K562 (cell line): Measurements from ENCODE around the gene HOXC5.

Experiments
- OTX1 ChIP-seq: fragments of 450-650 bp; formaldehyde crosslinking; IDR thresholded peaks from 2 replicates; pipeline ENCODE4 v1.4.0; 2022; ENCODE audit warnings: mild to moderate bottlenecking
- RBBP5 ChIP-seq: fragments of 200-600 bp; sonication (generic); IDR thresholded peaks from 2 replicates; pipeline ENCODE4 v1.6.1; 2012; ENCODE audit warnings: borderline replicate concordance, mild to moderate bottlenecking, low read length, control low read depth, inconsistent platforms; ENCODE audit not compliant: insufficient read depth, poor library complexity, severe bottlenecking
- RFX5 ChIP-seq: IDR thresholded peaks from 2 replicates; pipeline ENCODE4 v1.6.1; 2011; ENCODE audit warnings: low read depth, mild to moderate bottlenecking, improper control_type of control experiment, low read length
- SIN3A ChIP-seq, 2 experiments: fragments of 150-350 bp in 1 of 2; IDR thresholded peaks; 2 replicates each; pipeline ENCODE4 v1.6.1; 2011 to 2016; ENCODE audit warnings: borderline replicate concordance in 2 of 2, low read depth in 2 of 2, low read length in 2 of 2, mild to moderate bottlenecking in 2 of 2, moderate library complexity in 2 of 2; ENCODE audit not compliant: control insufficient read depth in 1 of 2
- ZNF431 ChIP-seq: sonication (generic); formaldehyde crosslinking; IDR thresholded peaks from 2 replicates; pipeline ENCODE4 v1.8.0; 2022; ENCODE audit warnings: mild to moderate bottlenecking, missing genetic modification reagents

DNA sequence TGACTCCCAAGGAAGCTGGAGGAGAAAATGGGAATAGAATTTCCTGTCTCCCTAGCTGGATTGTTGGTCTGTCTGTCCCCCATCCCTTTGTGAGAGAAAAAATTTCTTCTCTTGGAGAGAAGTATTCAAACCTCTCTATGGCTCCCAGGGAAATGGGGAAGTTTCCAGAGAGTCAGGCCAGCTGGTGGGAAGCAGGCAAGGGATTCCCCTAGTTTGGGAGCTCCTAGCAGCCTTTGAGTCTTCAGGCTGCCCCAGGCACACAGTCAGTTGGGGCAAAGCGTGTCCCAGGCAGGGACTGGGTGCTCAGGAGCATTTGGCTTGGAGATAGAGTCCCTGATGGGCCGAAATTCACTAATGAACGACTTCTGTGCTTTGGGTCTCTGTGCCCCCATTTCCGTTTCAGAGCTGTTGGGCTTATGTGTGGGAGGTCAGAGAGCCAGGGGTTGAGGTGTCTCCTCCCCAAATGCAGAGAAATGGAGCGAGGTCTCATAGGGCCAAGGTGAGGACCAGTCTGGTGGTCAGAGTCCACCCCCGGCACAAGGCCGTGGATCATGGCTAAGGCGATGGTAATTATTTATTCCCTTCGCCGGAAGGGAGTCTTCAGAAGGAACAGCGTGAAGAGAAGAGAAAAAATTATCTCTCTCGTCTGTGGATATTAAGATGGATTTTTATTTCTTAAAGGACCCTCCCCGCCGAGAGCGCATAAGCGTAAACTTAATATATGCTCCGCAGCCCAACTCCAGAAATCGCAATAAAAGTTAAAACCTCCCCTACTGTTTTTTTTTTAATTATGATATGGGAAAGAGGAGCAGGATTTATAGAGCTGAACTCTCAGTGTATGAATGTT, 39.5 kb upstream of the HOXC5 start:
- no peak for TF ChIP-seq RFX5
- no peak for TF ChIP-seq SIN3A (IDR thresholded peaks at IDR 0.05; ENCODE audit: borderline replicate concordance in 2 of 2, control insufficient read depth in 1 of 2, low read depth in 2 of 2, low read length in 2 of 2)
- TF ChIP-seq ZNF431 (CRISPR knock-in tag) = no peak
- no peak for TF ChIP-seq OTX1 (CRISPR knock-in tag)
- no peak for TF ChIP-seq RBBP5
